Glomerular endothelial cell (primary cell): ENCODE results near the gene ETV4. TPM values are rescaled to one million over a fixed set of nuclear protein-coding genes. Genes with fewer than 3 reads are reported as not detected.

ENCODE experiments used
- DNase-seq: peaks from one replicate; pipeline ENCODE4 v3.0.0-alpha.2; 2011; ENCODE audit warnings: low read depth, low spot score; ENCODE audit errors: extremely low read depth
- total RNA-seq: library from RNA; depleted of rRNA; stranded (reverse); fragments of >200 nt; gene quantifications from 2 replicates; pipeline ENCODE4 v1.2.3, GENCODE V29; 2015

The ETV4 gene
- total RNA-seq, 1 donor from 2014 or later, result 14.2 TPM

DNA sequence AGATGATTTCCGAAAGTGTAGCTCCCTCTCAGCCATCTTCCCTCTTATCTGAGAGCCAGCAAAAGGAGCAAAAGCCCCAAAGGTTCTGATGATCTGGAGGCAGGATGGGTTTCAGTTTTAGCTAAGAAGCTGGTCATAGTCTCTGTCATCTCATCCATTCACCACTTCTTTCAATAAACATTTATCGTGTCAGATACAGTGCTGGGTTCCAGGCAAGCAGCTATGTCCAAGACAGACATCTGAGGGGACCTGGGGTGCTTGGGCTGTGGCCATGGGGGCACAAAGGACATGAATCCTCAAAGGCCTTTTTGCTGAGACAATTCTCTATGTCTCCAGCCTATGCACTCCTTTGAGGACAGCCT lies 1.0 kb upstream of the ETV4 start:
- no peak for DNase-seq

DNA sequence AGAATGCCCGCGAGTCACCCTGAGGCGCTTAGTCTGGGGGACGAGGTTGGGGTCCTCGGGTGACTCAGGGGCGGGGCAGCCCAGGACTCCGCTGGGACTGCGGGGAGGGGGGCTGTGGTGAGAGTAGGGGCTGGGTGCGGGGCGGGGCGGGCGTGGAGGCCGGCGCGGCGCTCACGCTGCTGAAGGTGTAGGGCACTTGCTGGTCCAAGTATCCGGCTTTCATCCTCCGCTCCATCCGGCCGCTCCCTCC lies 832 bp downstream of the ETV4 start:
- DNase-seq, result no peak

DNA sequence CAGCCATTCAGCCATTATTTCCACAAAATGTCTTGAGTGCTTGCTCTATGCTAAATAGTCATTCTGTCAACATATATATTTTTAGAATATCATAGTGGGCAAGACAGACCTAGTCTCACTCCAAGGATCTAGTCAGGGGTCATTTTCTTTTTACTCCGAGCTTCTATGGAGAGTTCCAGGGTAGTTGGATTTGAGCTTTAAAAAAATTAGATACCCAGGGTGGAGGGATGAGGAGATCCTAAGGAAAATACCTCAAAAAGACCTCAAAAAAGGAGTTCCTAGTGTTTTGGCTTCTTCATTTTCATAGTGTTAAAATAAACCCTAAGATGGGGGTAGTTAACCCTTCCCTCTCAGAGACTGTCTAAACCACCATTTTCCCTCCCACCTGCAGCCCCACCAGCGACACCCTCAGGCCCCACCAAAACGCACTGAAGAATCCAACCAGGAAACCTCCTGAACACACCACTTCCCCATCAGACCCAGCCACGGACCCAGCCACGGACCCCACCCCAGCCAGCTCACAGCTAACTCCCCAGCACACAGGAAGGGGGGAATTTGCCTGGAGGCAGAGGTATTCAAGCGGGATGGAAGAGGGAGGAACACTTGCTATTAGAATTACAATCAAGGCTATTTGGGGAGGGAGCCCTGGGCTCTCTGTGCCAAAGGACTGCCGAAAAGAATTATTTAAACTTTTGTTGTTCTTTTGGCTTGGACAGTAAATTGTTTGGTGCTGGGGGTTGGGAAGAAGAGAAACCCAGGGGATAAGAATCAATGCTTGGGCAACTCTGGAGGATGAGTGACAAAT lies 2.2 kb downstream of the ETV4 start:
- DNase-seq, result no peak

DNA sequence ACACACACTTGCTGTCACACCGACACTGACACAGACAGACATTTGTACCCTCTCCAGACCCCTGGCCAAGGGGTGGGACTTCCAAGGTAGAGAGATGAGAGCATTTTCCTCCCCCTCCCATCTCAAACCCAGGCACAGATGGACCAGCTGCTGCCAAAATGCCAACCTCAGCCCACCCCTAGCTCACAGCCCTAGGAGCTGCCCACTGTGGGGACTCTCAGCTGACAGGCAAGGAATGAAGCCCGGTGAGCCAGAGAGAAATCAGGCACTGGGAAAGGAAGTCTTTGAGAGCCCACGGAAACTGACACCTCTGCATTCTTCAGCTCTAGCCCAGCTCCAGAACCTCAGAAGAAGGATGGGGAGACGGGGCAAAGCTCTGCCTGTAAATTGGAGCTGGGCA lies 2.8 kb downstream of the ETV4 start:
- no peak for DNase-seq

DNA sequence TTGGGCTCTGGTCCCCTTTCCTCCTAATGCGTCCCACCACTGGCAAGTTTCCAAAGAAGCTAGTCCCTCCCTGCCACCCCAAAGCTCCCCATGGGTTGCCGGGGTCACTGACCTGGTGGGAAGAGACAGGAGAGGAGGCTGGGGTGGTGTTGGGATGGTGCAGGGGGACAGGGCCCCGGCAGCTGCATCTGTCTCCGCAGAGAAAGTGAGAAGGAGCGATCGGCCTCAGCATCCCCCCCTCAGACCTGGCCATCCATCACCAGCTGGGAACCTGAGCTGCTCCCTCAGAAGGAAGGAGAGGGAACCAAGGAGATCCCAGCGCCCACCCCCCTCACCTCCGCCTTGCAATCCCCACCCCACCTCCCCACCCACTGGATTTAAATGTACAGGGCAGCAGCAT lies 3.3 kb downstream of the ETV4 start:
- no peak for DNase-seq

DNA sequence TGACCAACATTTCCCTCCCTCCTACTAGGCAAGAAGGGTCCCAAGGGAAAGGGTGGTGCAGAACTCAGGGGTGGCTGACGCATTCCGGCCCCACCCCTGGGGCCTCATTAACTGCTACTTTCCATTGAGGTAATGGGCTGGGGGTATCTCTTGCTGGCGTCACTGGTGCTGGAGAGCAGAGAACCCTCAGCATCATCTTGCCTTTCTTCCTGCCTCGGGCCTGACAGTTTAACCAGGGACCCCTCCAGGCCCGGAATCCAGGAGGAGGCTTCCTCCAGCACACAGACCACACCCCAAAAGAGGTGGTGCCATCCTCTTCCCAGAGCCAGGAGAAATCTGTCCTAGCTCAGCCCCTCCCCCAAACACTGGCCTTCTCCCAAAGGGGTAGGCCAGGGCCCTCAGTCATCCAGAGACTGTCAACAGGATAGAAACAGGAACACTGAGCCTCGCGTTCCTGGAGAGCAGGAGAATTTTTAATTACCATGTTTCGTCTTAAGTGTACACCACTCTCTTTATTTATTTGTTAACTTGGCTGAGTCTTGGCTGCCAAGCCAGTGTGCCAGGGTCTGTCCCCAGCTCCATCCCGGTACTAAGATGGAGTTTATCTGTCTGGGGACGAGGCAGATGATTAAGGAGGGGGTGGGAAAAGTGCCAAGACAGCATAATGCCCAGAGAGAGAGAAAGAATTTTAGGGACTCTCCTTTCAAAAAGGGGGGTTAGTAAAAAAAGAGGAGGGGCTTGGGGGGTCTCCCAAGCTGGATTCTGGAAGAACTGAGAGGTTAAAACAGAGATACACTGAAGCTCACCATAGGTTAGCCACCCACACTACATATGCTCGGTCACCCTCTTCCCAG lies 5.1 kb downstream of the ETV4 start:
- DNase-seq, result no peak

DNA sequence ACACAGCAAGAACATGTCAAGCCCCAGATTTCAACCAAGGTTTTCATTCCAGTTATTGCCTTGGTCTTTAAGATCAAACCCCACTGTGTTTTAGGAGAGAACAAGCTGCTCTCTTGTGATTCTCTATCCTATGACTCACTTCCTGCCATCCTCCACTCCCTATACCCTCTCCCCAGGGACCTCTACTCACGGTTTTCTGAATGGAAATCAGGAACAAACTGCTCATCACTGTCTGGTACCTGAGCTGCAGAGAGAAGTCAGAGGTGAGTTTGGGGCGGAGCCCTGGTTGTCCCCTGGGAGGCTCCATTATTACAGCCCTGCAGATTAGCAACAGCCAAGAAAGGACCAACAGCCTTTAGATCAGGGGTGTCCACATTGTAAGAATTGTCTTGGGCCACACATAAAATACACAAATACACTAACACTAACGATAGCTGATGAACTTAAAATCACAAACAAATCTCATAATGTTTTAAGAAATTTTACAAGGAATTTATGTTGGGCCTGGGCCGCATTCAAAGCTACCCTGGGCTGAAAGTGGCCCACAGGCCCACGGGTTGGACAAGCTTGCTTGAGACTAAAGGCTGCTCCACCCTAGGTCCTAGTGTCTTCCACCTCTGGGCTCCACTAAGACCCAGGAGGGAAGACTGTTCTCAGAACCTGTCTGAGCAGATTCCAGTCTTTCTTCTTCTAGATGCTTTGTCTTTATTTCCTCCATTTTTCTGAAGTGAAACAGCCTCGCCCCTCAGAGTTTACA lies 9.7 kb downstream of the ETV4 start:
- no peak for DNase-seq

DNA sequence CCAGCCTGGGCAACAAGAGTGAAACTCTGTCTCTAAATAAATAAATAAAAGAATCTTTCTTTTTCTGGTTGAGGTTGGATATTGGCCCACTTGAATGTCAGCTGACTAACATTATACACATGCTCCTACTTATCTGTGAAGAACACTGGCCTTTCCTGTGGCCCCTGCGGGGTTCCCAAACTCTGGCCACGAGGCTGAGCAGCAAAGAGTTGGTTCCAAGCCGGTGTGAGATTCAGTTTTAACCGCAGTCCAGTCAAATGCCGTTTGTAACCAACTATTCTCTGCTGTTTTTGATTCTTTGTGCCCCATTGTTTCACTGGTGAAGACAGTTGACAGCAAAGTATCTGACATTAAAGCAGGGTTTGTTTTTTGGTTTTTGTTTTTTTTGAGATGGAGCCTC lies 11.2 kb downstream of the ETV4 start:
- no peak for DNase-seq

DNA sequence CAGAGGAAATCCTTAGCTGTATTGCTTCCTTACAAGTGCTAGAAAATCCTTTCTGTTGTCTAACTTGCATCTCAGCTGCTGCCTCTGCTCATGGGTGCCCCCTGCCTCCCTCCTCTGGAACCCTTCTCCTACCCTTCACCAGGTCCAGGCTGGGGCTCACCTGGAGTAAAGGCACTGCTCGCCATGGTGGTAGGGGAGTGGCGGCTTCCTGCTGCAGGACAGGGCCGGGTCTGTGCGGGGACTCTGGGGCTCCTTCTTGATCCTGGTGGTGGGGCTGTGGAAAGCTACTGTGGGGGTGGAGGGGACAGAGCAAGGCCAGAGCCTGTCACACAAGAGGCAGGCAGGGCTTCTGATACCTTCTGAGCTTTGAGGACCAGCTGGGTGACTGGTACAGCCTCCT lies 12.4 kb downstream of the ETV4 start:
- DNase-seq, result no peak

DNA sequence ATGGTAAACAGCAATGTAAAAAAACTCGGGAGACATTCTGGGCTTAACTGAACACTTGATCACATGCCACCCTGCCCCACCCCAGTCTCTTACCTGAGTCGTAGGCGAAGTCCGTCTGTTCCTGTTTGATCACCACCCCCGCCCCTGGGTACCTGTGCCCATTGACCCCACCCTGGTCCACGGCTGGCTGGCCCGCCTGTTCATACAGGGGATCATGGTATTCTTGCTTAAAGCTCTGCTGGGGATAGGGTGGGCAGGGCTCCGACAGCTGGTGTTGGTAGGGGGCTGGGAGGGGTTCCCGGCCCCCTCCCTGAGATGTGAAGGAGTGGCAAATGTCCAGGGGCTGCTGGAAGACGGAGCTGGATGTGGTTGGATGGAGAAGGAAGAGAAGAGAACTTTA lies 13.6 kb downstream of the ETV4 start:
- no peak for DNase-seq

DNA sequence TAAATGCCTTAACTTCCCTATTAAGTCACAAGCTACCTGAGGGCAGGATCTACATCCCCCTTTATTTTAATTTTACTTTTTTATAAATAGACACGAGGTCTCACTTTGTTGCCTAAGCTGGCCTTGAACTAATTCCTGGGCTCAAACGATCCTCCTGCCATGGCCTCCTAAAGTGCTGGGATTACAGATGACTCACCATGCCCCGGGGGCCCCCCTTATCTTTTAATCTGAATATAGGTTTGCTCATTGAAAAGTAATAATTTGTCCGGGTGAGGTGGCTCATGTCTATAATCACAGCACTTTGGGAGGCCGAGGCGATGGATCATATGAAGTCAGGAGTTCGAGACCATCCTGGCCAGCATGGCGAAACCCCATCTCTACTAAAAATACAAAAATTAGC lies 14.2 kb downstream of the ETV4 start:
- no peak for DNase-seq

DNA sequence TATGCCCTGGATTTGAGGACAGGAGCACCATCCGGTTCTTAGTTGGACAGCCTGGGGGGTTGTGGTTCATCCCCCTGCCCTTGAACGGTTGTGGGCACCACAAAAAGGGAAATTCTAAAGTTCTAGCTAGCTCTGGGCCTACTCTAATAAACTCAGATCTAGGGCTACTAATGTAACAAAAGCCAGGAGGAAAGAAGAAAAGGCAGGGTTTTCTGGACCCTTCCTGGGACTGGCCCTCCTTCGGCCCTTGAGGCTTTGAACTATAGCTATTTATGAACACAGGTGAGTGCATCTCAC lies 15.1 kb downstream of the ETV4 start:
- DNase-seq, result no peak

DNA sequence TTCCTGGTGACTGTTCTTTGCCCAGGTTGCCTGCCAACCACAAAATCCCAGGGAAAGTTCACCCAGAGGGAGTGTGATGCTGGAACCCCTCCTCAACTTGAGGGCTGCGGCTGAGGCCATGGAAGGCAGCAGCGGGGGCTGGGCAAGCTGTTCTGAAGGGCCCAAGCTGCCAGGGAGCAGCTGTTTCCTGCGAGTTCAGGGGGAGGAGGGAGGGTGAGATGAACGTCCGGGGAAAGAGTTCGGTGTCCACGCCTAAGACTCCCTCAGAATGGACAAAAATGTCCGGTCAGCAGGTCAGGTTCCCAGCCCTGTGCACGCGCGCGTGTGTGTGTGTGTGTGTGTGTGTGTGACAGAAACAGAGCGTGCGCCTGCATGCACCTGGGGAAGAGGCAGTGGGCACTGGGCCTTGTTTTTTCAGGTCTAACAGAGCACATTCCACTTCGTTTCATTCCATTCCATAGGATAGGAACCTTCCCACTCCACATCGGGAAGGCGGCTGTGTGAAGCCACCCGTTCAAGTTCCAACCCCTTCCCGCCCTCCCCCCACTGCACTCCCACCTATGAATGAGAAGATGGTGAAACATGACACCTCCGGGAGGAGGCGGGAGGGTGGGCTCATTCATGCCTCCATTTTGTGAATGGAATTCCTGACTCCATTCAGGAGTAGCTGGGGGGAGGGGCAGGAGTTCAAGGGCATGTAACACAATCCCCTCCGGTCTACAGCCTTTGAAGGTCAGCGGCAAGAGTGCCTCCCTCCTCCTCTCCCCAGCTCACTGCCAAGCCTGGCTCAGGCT lies 15.7 kb downstream of the ETV4 start:
- peak; percentile 52 for DNase-seq

DNA sequence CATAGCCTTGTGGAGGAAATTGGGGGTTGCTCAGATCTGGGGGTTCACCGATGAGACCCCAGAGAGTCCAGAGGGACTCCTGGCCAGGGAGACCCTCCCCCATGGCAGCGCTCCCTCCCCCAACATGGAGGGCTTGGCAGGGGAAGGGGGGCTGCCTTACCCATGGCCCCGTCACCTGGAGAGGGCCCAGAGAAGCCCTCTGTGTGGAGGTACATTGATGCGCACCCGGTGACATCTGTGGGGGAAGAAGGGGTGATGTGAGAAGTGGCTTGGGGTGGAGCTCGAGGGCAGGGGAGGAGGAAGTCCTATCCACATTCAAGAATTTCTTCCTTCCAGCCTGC lies 16.2 kb downstream of the ETV4 start:
- no peak for DNase-seq

DNA sequence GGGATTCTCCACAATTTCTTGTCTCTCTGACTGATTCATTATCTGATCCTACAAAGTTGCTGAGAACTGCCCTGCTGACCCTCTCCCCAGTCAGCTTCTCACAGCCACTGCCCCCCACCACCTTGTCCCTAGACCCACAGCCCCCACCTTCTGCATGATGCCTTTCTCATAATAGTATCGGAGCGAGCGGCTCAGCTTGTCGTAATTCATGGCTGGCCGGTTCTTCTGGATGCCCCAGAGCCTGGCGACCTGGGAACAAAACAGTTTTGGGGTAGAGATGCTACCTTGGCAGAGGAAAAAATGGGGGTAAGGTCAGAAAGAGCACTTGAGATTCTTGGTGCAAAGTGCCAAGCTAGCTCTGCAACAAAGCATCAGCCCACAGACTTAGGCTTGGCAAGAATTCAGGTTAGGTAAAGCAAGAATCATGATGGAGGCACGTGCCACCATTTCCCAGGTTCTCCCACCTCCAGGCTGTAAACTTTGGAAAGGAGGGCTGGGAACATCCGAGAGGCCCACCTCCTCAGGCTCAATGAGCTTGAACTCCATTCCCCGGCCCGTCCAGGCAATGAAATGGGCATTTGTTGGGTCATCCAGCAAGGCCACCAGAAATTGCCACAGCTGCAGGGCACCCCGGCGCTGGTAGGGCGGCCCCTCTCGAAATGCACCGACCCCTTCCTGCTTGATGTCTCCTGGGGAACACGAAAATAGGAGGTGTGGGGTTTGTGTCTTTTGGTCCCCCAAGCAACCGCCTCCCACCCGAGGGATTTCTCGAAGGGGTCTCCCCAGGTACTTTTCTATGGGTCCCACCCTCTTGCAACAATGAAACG lies 16.9 kb downstream of the ETV4 start:
- DNase-seq, result no peak

DNA sequence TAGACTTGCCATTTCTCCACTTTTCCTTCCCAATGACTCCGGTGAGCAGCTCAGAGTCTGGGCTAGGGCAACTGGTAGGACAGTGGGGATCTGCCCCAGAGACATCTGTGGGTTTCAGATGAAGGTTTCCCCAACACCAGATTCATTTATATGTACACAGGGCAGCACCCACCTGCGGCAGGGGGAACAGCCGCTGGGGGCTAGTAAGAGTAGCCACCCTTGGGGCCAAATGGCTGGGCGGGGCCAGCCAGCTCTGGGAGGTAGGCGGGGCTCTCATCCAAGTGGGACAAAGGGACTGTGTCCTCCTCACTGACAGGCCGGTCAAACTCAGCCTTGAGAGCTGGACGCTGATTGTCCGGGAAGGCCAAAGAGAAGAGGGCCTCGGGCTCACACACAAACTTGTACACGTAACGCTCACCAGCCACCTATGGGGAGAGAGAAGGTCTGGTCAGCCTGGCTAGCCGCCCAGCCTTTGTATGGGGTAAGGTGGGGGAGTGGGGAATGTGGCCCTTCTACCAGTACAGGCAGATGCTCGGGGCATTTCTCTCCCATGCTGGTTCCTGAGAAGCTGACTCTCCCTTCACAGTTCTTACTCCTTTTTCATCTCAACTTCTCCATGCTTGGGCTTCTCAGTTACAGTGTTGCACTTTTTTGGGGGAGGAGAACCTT lies 17.7 kb downstream of the ETV4 start:
- DNase-seq, result no peak

DNA sequence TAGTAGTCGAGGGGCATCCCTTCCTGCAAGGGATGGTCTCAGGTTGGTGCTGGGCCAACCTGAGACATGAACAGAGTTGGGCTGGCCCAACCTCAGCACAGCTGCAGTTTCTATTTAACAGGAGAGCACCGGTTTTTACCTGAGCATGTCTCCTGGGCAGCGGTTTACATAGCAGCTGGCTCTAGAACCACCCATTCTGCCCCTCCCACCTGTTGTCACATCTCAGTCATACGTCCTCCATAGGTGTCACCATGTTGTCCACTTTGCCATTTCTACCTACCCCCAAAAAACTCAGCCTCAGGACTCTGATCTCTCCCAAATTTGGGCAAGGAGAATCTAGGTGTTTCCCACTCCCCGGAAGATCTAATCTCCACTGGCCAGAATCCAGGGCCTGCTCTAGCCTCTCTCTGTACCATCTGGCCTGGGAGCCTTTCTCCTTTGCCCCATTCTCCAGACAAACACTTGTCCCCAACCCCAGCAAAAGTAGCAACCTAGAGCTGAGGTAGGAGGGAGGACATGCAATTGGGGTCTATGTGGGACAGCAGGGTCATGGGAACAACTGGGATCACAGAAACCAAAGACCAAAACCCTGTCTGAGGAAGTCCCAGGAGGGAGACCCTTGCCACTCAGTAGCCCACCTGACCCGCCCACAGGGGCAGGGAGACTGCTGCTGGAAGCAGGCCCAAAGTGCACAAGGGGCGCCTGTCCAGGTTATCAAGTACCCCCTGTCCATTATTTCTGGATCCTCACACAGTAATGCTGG lies 19.1 kb downstream of the ETV4 start:
- no peak for DNase-seq

DNA sequence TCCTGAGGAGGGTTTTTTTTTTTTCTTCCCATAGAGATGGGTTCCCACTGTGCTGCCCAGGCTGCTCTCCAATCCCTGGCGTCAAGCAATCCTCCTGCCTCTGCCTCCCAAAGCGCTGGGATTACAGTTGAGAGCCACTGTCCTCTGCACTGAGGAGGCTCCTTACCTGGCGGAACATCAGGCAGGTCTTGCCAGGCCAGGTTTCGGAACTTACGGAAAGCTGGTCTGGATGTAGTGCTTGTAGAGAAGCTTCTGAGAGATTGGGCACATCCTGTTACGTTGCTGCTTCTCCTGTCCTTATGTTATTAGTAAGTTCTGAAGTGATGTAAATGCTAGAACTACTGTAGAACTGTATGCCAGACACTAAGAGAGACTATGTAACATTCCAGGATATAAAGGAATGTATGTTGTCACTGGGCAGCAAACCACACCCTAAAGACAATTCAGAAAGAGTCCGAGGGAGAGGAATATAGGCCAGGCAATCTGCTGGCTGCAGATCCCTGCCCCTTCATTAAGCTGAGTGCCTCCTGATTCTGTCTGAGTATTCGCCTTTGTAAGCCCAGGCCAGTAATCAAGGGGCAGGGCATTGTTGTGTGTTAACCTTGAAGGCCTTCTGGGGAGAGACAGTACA lies 21.1 kb downstream of the ETV4 start:
- no peak for DNase-seq

DNA sequence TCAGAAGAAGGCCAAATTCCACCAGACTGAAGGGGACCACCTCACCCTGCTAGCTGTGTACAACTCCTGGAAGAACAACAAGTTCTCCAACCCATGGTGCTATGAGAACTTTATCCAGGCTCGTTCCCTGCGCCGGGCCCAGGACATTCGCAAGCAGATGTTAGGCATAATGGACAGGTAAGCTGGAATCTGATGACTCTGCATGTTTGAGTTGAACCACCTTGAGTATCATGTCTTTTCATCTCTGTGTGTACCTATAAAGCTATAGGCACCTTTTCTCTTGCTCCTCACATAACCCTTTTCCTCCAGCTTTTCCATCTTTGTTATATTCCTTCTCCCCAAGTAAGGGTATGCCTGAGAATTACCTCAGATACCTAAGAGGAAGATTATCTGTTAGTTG lies 24.8 kb downstream of the ETV4 start:
- no peak for DNase-seq
